ENCODE data around the gene NOP58. TPM values are rescaled to one million over a fixed set of nuclear protein-coding genes. Genes with fewer than 3 reads are reported as not detected.

The NOP58 gene
- total RNA-seq, 2 donors from 2014 or later, result 73.5 to 82.7 TPM

DNA sequence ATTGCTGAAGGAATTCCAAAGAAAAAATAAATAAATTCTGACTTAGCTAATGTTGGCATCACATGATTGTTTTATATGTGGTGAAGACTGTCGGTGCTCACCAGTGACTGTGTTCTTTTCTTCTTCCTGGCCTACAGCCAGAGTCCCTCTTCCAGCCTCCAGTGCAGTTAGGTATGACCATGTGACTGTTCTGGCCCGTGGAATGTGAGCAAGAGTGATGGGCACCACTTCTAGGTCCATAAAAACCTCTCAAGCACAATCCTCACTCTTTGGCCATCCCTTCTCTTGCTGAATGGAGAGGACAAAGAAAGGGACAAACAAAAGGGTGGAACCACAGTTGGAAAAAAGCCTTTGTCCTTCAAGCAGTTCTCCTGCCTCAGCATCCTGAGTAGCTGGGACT is 71.6 kb downstream of the NOP58 start:
- H3K9me3 Mint-ChIP-seq, result peaks cover 6% of the 10 kb centered on the region
- no peak overlapping the region for H3K4me3 Mint-ChIP-seq
- no peaks in the 10 kb centered on the region for H3K27me3 ChIP-seq (ENCODE audit: control insufficient read depth, insufficient read depth, low read length, poor library complexity, severe bottlenecking)
- peaks cover 20% of the 10 kb centered on the region for H3K4me1 Mint-ChIP-seq
- H3K36me3 Mint-ChIP-seq (ENCODE audit: low read depth), result peaks cover 2% of the 10 kb centered on the region
- no peaks in the 10 kb centered on the region for H3K9me3 ChIP-seq (ENCODE audit: control insufficient read depth, low read length)
- no peak overlapping the region for H3K27ac ChIP-seq (ENCODE audit: low read depth, low read length)
- TF ChIP-seq, protein P1, sequence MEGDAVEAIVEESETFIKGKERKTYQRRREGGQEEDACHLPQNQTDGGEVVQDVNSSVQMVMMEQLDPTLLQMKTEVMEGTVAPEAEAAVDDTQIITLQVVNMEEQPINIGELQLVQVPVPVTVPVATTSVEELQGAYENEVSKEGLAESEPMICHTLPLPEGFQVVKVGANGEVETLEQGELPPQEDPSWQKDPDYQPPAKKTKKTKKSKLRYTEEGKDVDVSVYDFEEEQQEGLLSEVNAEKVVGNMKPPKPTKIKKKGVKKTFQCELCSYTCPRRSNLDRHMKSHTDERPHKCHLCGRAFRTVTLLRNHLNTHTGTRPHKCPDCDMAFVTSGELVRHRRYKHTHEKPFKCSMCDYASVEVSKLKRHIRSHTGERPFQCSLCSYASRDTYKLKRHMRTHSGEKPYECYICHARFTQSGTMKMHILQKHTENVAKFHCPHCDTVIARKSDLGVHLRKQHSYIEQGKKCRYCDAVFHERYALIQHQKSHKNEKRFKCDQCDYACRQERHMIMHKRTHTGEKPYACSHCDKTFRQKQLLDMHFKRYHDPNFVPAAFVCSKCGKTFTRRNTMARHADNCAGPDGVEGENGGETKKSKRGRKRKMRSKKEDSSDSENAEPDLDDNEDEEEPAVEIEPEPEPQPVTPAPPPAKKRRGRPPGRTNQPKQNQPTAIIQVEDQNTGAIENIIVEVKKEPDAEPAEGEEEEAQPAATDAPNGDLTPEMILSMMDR (conservative IDR thresholded peaks at IDR 0.05), result no peak
- H3K9ac ChIP-seq (ENCODE audit: extremely low read depth, low read length, poor library complexity, severe bottlenecking), result no peak overlapping the region
- no peaks in the 10 kb centered on the region for H3K27me3 Mint-ChIP-seq (ENCODE audit: insufficient read depth)
- no peak for DNase-seq
- 88 to 100% methylated on average over 1 to 2 of the region's 2 CpGs for WGBS, 2 experiments (ENCODE audit: insufficient coverage in 1 of 2, insufficient read length in 1 of 2)
- H3K4me1 ChIP-seq (ENCODE audit: control insufficient read depth, insufficient read depth, low read length), result no peaks in the 10 kb centered on the region
- no peaks in the 10 kb centered on the region for H3K36me3 ChIP-seq (ENCODE audit: control insufficient read depth, insufficient read depth, low read length)
- no peak overlapping the region for H3K4me3 ChIP-seq (ENCODE audit: low read length)
- peak overlapping the region; percentile 81 for H3K27ac Mint-ChIP-seq

DNA sequence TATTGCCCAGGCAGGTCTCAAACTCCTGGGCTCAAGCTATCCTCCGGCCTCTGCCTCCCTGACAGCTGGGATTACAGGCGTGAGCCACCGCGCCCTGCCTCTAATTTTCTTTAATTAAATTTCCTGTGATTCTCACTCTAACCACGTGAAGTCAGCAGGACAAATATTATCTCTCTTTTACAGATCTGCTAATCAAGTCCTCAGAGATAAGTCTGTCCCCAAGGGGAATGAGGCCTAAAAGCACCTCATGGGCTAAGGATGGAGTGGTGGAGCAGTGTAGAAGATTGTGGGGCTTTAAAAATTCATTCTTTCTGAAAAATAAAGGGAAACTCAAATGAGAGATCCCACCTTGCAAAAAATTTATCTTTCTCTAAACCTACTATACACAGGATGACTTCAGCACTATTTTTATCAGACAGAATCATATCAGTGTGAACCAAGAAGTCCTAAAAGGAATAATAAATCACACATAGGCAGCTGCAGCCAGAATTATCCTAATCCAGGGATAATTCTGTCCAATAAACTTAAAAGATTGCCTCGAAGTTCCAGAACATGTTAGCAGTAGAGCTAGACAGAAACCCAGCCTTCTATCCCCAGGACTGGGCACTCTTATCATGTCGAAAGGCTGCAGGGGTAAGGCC is 72.3 kb downstream of the NOP58 start:
- TF ChIP-seq, protein P1 (conservative IDR thresholded peaks at IDR 0.05), result no peak
- Mint-ChIP-seq H3K27ac (peak overlapping the region; percentile 81), H3K4me1 (peaks cover 22% of the 10 kb centered on the region), H3K4me3 (no peak overlapping the region), H3K9me3 (peaks cover 8% of the 10 kb centered on the region), H3K27me3 (ENCODE audit: insufficient read depth) (no peaks in the 10 kb centered on the region), H3K36me3 (ENCODE audit: low read depth) (peaks cover 2% of the 10 kb centered on the region)
- WGBS, 2 experiments (ENCODE audit: insufficient coverage in 1 of 2, insufficient read length in 1 of 2), result 85 to 90% methylated on average over 7 of the region's 7 CpGs
- Histone ChIP-seq H3K4me1 (ENCODE audit: control insufficient read depth, insufficient read depth, low read length) (no peaks in the 10 kb centered on the region), H3K9me3 (ENCODE audit: control insufficient read depth, low read length) (no peaks in the 10 kb centered on the region), H3K9ac (ENCODE audit: extremely low read depth, low read length, poor library complexity, severe bottlenecking) (no peak overlapping the region), H3K27me3 (ENCODE audit: control insufficient read depth, insufficient read depth, low read length, poor library complexity, severe bottlenecking) (no peaks in the 10 kb centered on the region), H3K4me3 (ENCODE audit: low read length) (no peak overlapping the region), H3K36me3 (ENCODE audit: control insufficient read depth, insufficient read depth, low read length) (no peaks in the 10 kb centered on the region), H3K27ac (ENCODE audit: low read depth, low read length) (no peak overlapping the region)
- no peak for DNase-seq

DNA sequence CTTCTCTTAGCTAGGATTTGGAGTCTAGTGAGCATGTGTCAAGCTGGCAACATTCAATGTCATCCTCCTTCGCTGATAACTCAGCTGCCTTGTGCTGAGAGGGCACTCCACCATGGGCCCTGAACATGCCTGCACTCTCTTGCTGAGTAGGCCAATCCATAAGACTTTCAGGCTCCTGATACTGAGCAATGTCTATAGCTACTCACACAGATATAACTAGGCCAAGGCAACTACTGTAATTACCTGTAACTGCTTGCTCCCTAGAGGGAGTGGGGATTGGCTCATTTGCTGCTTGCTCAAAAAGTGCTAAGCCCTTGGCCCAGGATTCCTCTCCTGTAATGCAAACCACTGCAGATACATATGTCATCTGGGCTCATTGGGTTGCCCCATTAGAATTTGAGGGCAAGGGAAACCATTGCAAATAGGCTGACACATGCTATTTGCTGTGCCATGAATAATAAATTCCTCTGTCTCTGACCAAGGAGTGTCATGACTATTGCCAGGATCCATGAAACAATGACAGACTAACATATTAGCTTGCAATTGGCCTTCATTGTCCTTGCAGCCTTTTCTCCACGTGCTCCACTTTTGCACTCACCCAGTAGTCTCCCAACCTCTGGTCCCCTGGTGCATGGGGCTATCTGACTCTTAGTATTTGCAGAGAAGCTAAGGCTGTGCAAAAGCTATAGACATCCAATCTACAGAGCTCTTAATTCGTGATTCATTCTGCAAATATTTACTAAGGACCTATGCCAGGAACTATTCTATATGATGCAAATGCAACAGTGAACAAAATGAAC is 73.7 kb downstream of the NOP58 start:
- DNase-seq, result no peak
- Histone ChIP-seq H3K27ac (ENCODE audit: low read depth, low read length) (no peak overlapping the region), H3K4me3 (ENCODE audit: low read length) (no peak overlapping the region), H3K27me3 (ENCODE audit: control insufficient read depth, insufficient read depth, low read length, poor library complexity, severe bottlenecking) (no peaks in the 10 kb centered on the region), H3K9me3 (ENCODE audit: control insufficient read depth, low read length) (no peaks in the 10 kb centered on the region), H3K4me1 (ENCODE audit: control insufficient read depth, insufficient read depth, low read length) (no peaks in the 10 kb centered on the region), H3K9ac (ENCODE audit: extremely low read depth, low read length, poor library complexity, severe bottlenecking) (no peak overlapping the region), H3K36me3 (ENCODE audit: control insufficient read depth, insufficient read depth, low read length) (no peaks in the 10 kb centered on the region)
- peaks cover 2% of the 10 kb centered on the region for H3K36me3 Mint-ChIP-seq (ENCODE audit: low read depth)
- TF ChIP-seq, protein P1 (conservative IDR thresholded peaks at IDR 0.05), result no peak
- no peaks in the 10 kb centered on the region for H3K27me3 Mint-ChIP-seq (ENCODE audit: insufficient read depth)
- H3K27ac Mint-ChIP-seq, result peak overlapping the region; percentile 64
- no peak overlapping the region for H3K4me3 Mint-ChIP-seq
- WGBS, 2 experiments (ENCODE audit: insufficient coverage in 1 of 2, insufficient read length in 1 of 2), result 89 to 91% methylated on average over 3 of the region's 3 CpGs
- peaks cover 6% of the 10 kb centered on the region for H3K9me3 Mint-ChIP-seq
- H3K4me1 Mint-ChIP-seq, result peaks cover 28% of the 10 kb centered on the region

All from endodermal cell (in vitro differentiated cells).